Astrocyte of the cerebellum (primary cell): ENCODE measurements around the gene FUT6.

Source experiments
- DNase-seq: peaks from one replicate; pipeline ENCODE4 v3.0.0-alpha.2; 2011; ENCODE audit warnings: low read depth
- H3K4me3 ChIP-seq: 2 replicates; pipeline ENCODE4 v1.5.1; 2011; ENCODE audit warnings: mild to moderate bottlenecking, low read depth, low read length, moderate library complexity
- in situ Hi-C: cut with HindIII; loops from 2 replicates; pipeline ENCODE4 v1.10.0; 2017; ENCODE audit warnings: low sequenced_read_pairs
- TF ChIP-seq, protein P1 (sequence below): IDR thresholded peaks from 2 replicates; pipeline ENCODE4 v1.5.1; 2012; ENCODE audit warnings: low read length, low read depth, moderate library complexity, mild to moderate bottlenecking; ENCODE audit errors: missing control alignments

Gene FUT6

GRCh38 chr19:5806905-5807304, 32.6 kb downstream of the FUT6 start:
- TF ChIP-seq, protein P1, sequence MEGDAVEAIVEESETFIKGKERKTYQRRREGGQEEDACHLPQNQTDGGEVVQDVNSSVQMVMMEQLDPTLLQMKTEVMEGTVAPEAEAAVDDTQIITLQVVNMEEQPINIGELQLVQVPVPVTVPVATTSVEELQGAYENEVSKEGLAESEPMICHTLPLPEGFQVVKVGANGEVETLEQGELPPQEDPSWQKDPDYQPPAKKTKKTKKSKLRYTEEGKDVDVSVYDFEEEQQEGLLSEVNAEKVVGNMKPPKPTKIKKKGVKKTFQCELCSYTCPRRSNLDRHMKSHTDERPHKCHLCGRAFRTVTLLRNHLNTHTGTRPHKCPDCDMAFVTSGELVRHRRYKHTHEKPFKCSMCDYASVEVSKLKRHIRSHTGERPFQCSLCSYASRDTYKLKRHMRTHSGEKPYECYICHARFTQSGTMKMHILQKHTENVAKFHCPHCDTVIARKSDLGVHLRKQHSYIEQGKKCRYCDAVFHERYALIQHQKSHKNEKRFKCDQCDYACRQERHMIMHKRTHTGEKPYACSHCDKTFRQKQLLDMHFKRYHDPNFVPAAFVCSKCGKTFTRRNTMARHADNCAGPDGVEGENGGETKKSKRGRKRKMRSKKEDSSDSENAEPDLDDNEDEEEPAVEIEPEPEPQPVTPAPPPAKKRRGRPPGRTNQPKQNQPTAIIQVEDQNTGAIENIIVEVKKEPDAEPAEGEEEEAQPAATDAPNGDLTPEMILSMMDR: no peak
- no peak overlapping the region for H3K4me3 ChIP-seq
- DNase-seq: no peak
- in situ Hi-C loops: no loop called here

DNA sequence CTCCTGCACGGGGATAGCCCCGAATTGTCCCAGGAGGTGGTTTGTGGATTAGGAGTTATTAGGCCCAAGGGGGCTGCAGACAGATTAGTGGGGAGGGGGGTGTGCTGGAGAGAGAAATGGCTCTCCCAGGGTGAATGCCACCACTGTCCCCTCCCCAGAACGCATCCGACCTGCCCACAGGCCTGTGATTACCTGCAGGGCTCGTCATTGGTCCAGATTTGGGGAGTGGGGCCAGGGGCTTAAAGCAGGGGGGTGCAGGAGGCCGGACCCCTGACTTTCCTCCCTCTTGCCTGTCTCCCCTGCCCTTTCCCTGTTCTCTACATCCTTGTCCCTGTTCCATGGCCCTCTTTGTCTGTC, 33.4 kb downstream of the FUT6 start:
- in situ Hi-C loops: no loop called here
- no peak for DNase-seq
- H3K4me3 ChIP-seq: no peak overlapping the region
- TF ChIP-seq, protein P1: no peak

- TF ChIP-seq, protein P1: peak; percentile 72
- in situ Hi-C loops: no loop called here
- H3K4me3 ChIP-seq: no peak overlapping the region
- no peak for DNase-seq
Measured at GRCh38 chr19:5805462-5806132, 33.9 kb downstream of the FUT6 start.

- no peak for DNase-seq
- TF ChIP-seq, protein P1: no peak
- in situ Hi-C loops: no loop called here
Measured at GRCh38 chr19:5804516-5805461, 34.7 kb downstream of the FUT6 start, which contains the start of gene NRTN. TSS of gene NRTN (plus strand) at chr19:5805067. CDS start at chr19:5824166, 19,099 bp downstream.

DNA sequence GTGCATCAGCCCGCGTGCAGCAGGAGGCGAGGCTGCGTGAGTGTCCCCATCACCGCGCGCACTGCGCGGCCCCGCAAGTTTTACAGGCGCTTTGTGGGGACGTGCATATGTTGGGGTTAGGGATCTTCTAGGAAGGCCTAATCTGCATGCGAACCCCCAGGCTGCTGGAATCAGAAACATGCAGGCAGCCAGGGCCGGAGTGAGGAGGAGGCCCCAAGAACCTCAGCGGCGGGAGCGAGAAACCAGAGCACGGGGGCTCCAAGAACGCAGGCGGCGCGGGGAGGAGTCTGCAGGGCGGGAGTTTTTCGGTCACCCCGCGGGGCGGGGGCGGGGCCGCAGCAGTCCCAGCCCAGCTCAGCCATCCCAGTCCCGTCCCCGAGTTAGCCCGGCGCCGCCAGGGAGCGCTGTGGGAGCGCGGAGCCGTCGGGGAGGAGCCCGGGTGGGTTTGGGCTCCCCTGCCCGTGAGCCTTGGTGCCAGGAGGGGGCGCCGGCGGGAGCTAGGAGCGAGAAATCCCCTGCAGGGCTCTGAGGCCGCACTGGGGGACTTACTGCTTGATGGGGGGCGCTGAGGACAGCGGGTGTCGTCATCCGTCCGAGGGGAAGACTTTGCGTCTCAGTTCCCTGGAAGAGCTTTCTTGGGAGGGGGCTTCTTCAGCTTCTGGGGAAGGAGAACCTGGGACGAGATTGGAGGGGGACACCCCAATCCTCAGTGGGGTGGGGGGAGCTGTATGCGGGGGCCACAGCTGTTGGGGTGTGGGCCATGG, 35.6 kb downstream of the FUT6 start:
- TF ChIP-seq, protein P1: peak; percentile 97
- in situ Hi-C loops: no loop called here
- peak overlapping the region; percentile 12 for H3K4me3 ChIP-seq
- peak; percentile 44 for DNase-seq

More at GRCh38 chr19:5804516-5805461, 34.7 kb downstream of the FUT6 start, which contains the start of gene NRTN:
- peak within 1 kb of the TSS; percentile 12 for H3K4me3 ChIP-seq

- TF ChIP-seq, protein P1: no peak
- in situ Hi-C loops: no loop called here
- peak overlapping the region; percentile 12 for H3K4me3 ChIP-seq
- DNase-seq: no peak
Measured at GRCh38 chr19:5803441-5803751, 36.1 kb downstream of the FUT6 start.
